DOHH2 (cell line): ENCODE data around the gene EXOC7.
"Not testable (repeated sequence)": the region's sequence is repeated elsewhere in the genome, so short reads cannot be mapped to it uniquely, and the experiment has no call there.

Experiments
- H3F3A ChIP-seq: fragments of 200-600 bp; sonication (generic), shearing (Covaris generic); 2 replicates; pipeline ENCODE4 v1.6.0; 2016; ENCODE audit warnings: antibody characterized with exemption, mild to moderate bottlenecking; ENCODE audit not compliant: control insufficient read depth, insufficient read depth
- H3K27ac ChIP-seq: fragments of 200-600 bp; sonication (generic); 2 replicates; pipeline ENCODE4 v1.5.1; 2014; ENCODE audit warnings: low read depth, mild to moderate bottlenecking, low read length, moderate library complexity
- H3K27me3 ChIP-seq: fragments of 200-600 bp; sonication (generic); 2 replicates; pipeline ENCODE4 v1.6.1; 2014; ENCODE audit warnings: mild to moderate bottlenecking, low read length, mixed read lengths; ENCODE audit not compliant: control insufficient read depth
- H3K36me3 ChIP-seq: fragments of 200-600 bp; sonication (generic); 2 replicates; pipeline ENCODE4 v1.6.1; 2014; ENCODE audit warnings: mild to moderate bottlenecking, low read length, moderate library complexity, mixed read lengths; ENCODE audit not compliant: control insufficient read depth
- H3K4me1 ChIP-seq: fragments of 200-600 bp; sonication (generic); 2 replicates; pipeline ENCODE4 v1.6.1; 2014; ENCODE audit warnings: mild to moderate bottlenecking, low read length, mixed read lengths; ENCODE audit not compliant: control insufficient read depth
- H3K4me2 ChIP-seq: fragments of 200-600 bp; sonication (generic); 2 replicates; pipeline ENCODE4 v1.6.0; 2014; ENCODE audit warnings: mild to moderate bottlenecking, low read length, moderate library complexity
- H3K4me3 ChIP-seq: fragments of 200-600 bp; sonication (generic); 2 replicates; pipeline ENCODE4 v1.5.1; 2014; ENCODE audit warnings: mild to moderate bottlenecking, low read length, mixed read lengths
- H3K79me2 ChIP-seq: fragments of 200-600 bp; sonication (generic); 2 replicates; pipeline ENCODE4 v1.6.1; 2014; ENCODE audit warnings: mild to moderate bottlenecking, low read length, mixed read lengths; ENCODE audit not compliant: control insufficient read depth
- H3K9me2 ChIP-seq: fragments of 200-600 bp; sonication (generic); replicated peaks from 2 replicates; pipeline ENCODE4 v1.6.1; 2014; ENCODE audit warnings: mild to moderate bottlenecking, low read length, mixed read lengths; ENCODE audit not compliant: control insufficient read depth
- H3K9me3 ChIP-seq: fragments of 200-600 bp; sonication (generic); 2 replicates; pipeline ENCODE4 v1.6.1; 2014; ENCODE audit warnings: antibody characterized with exemption, low read length, mixed read lengths; ENCODE audit not compliant: control insufficient read depth, insufficient read depth
- H4K20me1 ChIP-seq: fragments of 200-600 bp; sonication (generic); 2 replicates; pipeline ENCODE4 v1.6.0; 2014; ENCODE audit warnings: low read depth, mild to moderate bottlenecking, antibody characterized with exemption, low read length, moderate library complexity; ENCODE audit not compliant: control insufficient read depth, insufficient read depth
- EZH2phosphoT487 ChIP-seq: fragments of 200-600 bp; sonication (generic); IDR thresholded peaks from 2 replicates; pipeline ENCODE4 v1.6.1; 2017; ENCODE audit warnings: borderline replicate concordance, mild to moderate bottlenecking, antibody characterized with exemption, low read length, moderate library complexity, mixed read lengths
- TF ChIP-seq, protein P1 (sequence below): fragments of 200-600 bp; sonication (generic); IDR thresholded peaks from one replicate; pipeline ENCODE4 v1.5.1; 2014; ENCODE audit warnings: antibody characterized with exemption, mild to moderate bottlenecking, low read depth, low read length; ENCODE audit not compliant: poor library complexity, severe bottlenecking

Gene EXOC7

DNA sequence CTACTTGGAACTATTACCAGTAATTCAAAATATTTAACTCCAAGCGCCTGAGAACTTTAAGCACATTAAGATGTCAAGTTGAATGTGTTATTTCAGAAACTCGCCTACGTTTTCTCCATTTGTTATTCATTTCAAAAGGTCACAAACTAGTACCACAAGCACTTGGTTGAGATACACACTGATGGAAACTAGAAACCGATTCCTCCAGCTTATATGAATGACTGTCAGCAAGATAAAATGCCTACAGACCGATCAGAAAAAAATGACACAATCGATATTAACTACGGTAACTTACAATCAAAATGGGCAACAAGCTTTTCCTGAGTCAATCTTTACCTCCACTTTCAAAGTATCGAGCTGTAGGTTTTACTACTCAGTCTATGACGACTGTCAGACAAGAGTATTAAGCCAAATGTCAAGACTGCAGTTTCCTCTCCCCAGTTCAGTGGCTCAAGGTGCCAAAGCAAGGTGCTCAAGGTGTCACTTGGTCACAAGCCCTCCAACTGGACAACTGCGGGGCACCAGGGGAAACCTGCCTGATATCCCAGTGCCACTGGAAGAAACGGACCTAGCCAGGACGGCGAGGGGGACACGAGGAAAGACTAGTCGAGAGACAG lies 31.9 kb downstream of the EXOC7 start:
- H3K4me1 ChIP-seq: peaks cover 21% of the 10 kb centered on the region
- H3K4me2 ChIP-seq: peak overlapping the region; percentile 86
- peaks cover 10% of the 10 kb centered on the region; the same call in 1 of the 2 replicates for H4K20me1 ChIP-seq
- H3K79me2 ChIP-seq: peaks cover 59% of the 10 kb centered on the region
- peaks cover 34% of the 10 kb centered on the region for H3K36me3 ChIP-seq
- peak overlapping the region; percentile 96 for H3K4me3 ChIP-seq
- H3K9me3 ChIP-seq: no peaks in the 10 kb centered on the region
- TF ChIP-seq, protein P1, sequence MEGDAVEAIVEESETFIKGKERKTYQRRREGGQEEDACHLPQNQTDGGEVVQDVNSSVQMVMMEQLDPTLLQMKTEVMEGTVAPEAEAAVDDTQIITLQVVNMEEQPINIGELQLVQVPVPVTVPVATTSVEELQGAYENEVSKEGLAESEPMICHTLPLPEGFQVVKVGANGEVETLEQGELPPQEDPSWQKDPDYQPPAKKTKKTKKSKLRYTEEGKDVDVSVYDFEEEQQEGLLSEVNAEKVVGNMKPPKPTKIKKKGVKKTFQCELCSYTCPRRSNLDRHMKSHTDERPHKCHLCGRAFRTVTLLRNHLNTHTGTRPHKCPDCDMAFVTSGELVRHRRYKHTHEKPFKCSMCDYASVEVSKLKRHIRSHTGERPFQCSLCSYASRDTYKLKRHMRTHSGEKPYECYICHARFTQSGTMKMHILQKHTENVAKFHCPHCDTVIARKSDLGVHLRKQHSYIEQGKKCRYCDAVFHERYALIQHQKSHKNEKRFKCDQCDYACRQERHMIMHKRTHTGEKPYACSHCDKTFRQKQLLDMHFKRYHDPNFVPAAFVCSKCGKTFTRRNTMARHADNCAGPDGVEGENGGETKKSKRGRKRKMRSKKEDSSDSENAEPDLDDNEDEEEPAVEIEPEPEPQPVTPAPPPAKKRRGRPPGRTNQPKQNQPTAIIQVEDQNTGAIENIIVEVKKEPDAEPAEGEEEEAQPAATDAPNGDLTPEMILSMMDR: no peak
- no peak for TF ChIP-seq EZH2phosphoT487
- peaks cover 9% of the 10 kb centered on the region for H3F3A ChIP-seq
- H3K27me3 ChIP-seq: peaks cover 5% of the 10 kb centered on the region
- peak overlapping the region; percentile 68 for H3K27ac ChIP-seq
- H3K9me2 ChIP-seq: no peaks in the 10 kb centered on the region

DNA sequence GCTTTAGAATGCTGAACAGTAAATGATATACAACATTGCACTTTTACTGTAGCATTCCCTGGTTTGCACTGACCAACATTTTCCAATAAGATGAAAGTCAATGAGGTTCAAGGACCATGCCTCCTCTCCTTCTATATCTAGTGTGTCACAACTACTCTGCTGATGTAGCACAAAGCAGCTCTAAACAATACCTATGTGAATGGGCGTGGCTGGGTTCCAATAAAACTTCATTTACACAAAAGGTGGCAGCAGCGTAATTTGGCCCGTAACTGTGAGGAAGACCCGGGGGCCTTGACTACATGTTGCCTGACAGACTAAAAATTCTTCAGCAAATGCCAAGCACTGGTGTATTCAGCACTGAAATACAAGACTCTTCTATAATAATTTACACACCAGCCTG lies 37.8 kb downstream of the EXOC7 start:
- H3K27me3 ChIP-seq: no peaks in the 10 kb centered on the region

GRCh38 chr17:76063875-76064546 lies 39.6 kb downstream of the EXOC7 start:
- peaks cover 21% of the 10 kb centered on the region for H3K79me2 ChIP-seq
- H3K27me3 ChIP-seq: no peaks in the 10 kb centered on the region
- H3K4me2 ChIP-seq: no peak overlapping the region
- H3K9me3 ChIP-seq: no peaks in the 10 kb centered on the region
- peaks cover 79% of the 10 kb centered on the region for H3K36me3 ChIP-seq
- no peaks in the 10 kb centered on the region for H4K20me1 ChIP-seq
- no peak for TF ChIP-seq EZH2phosphoT487
- TF ChIP-seq, protein P1: no peak
- no peaks in the 10 kb centered on the region for H3K9me2 ChIP-seq
- H3F3A ChIP-seq: no peaks in the 10 kb centered on the region
- peaks cover 6% of the 10 kb centered on the region; the same call in 1 of the 2 replicates for H3K4me1 ChIP-seq
- no peak overlapping the region for H3K27ac ChIP-seq
- H3K4me3 ChIP-seq: no peak overlapping the region

More for the DNA sequence above, 37.8 kb downstream of the EXOC7 start:
- peaks cover 39% of the 10 kb centered on the region for H3K79me2 ChIP-seq
- H3K9me3 ChIP-seq: no peaks in the 10 kb centered on the region
- H3K36me3 ChIP-seq: peaks cover 77% of the 10 kb centered on the region
- TF ChIP-seq EZH2phosphoT487: no peak
- TF ChIP-seq, protein P1: no peak
- H4K20me1 ChIP-seq: peaks cover 8% of the 10 kb centered on the region; the same call in 1 of the 2 replicates
- no peak overlapping the region for H3K4me2 ChIP-seq
- no peak overlapping the region for H3K27ac ChIP-seq
- no peaks in the 10 kb centered on the region for H3K9me2 ChIP-seq
- no peak overlapping the region for H3K4me3 ChIP-seq
- H3K4me1 ChIP-seq: peaks cover 15% of the 10 kb centered on the region
- H3F3A ChIP-seq: no peaks in the 10 kb centered on the region

- H3K9me2 ChIP-seq, H3K4me1 ChIP-seq, H3K9me3 ChIP-seq, H3K27me3 ChIP-seq, H3K4me3 ChIP-seq, H4K20me1 ChIP-seq, H3F3A ChIP-seq, H3K79me2 ChIP-seq, H3K4me2 ChIP-seq, H3K27ac ChIP-seq: not testable (repeated sequence)
- peaks cover 73% of the 10 kb centered on the region for H3K36me3 ChIP-seq
Observed at GRCh38 chr17:76058264-76058663, 45.3 kb downstream of the EXOC7 start.
